GM12878 (cell line): Measurements from ENCODE around the gene WNK2. TPM values are rescaled to one million over a fixed set of nuclear protein-coding genes. Genes with fewer than 3 reads are reported as not detected.
"Not testable (repeated sequence)": the region's sequence is repeated elsewhere in the genome, so short reads cannot be mapped to it uniquely, and the experiment has no call there.

Experiments used
- ATAC-seq: fragments of 200-7000 bp; cut with Tn5 transposase; 3 replicates; pipeline ENCODE4 v1.9.1; 2020; ENCODE audit warnings: mild to moderate bottlenecking, moderate library complexity
- BruUV-seq: library from RNA; stranded (reverse); fragments of 400-500 nt; replicated peaks from 2 replicates; lab custom pipeline; 2021; lab: Mats Ljungman, UMichigan
- CTCF ChIA-PET: fragments of 300-600 bp; sonication (Branson Sonifier 250); formaldehyde crosslinking; extraction: SDS; loops from one replicate; lab custom pipeline; 2021; ENCODE audit warnings: inconsistent platforms; lab: Yijun Ruan, JAX
- POLR2A ChIA-PET: fragments of 350-600 bp; formaldehyde crosslinking; extraction: SDS; loops from one replicate; lab custom pipeline; 2021; ENCODE audit warnings: inconsistent platforms; lab: Charles Lee
- RAD21 ChIA-PET: fragments of 300-600 bp; sonication (Branson Sonifier 250); formaldehyde crosslinking; loops from one replicate; lab custom pipeline; 2023; ENCODE audit warnings: antibody characterized with exemption; ENCODE audit not compliant: unreplicated experiment; lab: Charles Lee
- SMC1A ChIA-PET: fragments of 300-600 bp; sonication (Branson Sonifier 250); formaldehyde crosslinking; loops from one replicate; lab custom pipeline; 2023; ENCODE audit not compliant: unreplicated experiment, uncharacterized antibody; lab: Charles Lee
- DNase-seq: peaks from one replicate; pipeline ENCODE4 v3.0.0-alpha.2; 2011; ENCODE audit warnings: low read depth, low spot score
- FAIRE-seq: peaks from 3 replicates; lab custom pipeline; 2011; peaks lifted over from hg19 to GRCh38; lab: Jason Lieb, UNC
- H2AFZ ChIP-seq: 2 replicates; pipeline ENCODE4 v1.6.0; 2011; ENCODE audit warnings: low read depth, low read length, control low read depth; ENCODE audit not compliant: control insufficient read depth
- H3K27ac ChIP-seq: 2 replicates; pipeline ENCODE4 v1.5.1; 2011; ENCODE audit warnings: control low read depth; ENCODE audit not compliant: control insufficient read depth, insufficient read depth
- H3K27me3 ChIP-seq, 2 experiments: replicated peaks in 1 of 2; 2 replicates each; pipeline versions ENCODE4 v1.6.0 to v1.6.1; 2011; ENCODE audit warnings: low read length in 1 of 2; ENCODE audit not compliant: control insufficient read depth in 2 of 2, insufficient read depth in 2 of 2
- H3K36me3 ChIP-seq, 2 experiments: 2 replicates each; pipeline ENCODE4 v1.5.1; 2011; ENCODE audit warnings: low read length in 1 of 2; ENCODE audit not compliant: control insufficient read depth in 2 of 2, insufficient read depth in 2 of 2
- H3K4me1 ChIP-seq: 2 replicates; pipeline ENCODE4 v1.6.1; 2011; ENCODE audit warnings: mild to moderate bottlenecking, low read length, moderate library complexity, mixed read lengths; ENCODE audit not compliant: control insufficient read depth, insufficient read depth
- H3K4me2 ChIP-seq: 2 replicates; pipeline ENCODE4 v1.6.0; 2011; ENCODE audit warnings: control low read depth; ENCODE audit not compliant: control insufficient read depth, insufficient read depth
- H3K4me3 ChIP-seq: fragments of 200-600 bp; sonication (generic); 2 replicates; pipeline ENCODE4 v1.5.1; 2016
- H3K79me2 ChIP-seq: 2 replicates; pipeline ENCODE4 v1.6.0; 2011; ENCODE audit warnings: low read length; ENCODE audit not compliant: control insufficient read depth, insufficient read depth
- H3K9ac ChIP-seq: 2 replicates; pipeline ENCODE4 v1.8.0; 2011; ENCODE audit warnings: low read length, control low read depth, mixed read lengths; ENCODE audit not compliant: control insufficient read depth, insufficient read depth
- H3K9me3 ChIP-seq: replicated peaks from 3 replicates; pipeline ENCODE4 v1.5.1; 2011; ENCODE audit warnings: mild to moderate bottlenecking, low read length; ENCODE audit not compliant: control insufficient read depth, insufficient read depth
- H4K20me1 ChIP-seq: 2 replicates; pipeline ENCODE4 v1.6.0; 2011; ENCODE audit not compliant: control insufficient read depth, insufficient read depth
- CBFB ChIP-seq: IDR thresholded peaks from 2 replicates; pipeline ENCODE4 v1.6.1; 2016; ENCODE audit warnings: antibody characterized with exemption, low read depth
- MEF2A ChIP-seq: IDR thresholded peaks from 2 replicates; pipeline ENCODE4 v1.6.1; 2011; ENCODE audit warnings: low read depth, mild to moderate bottlenecking, low read length, moderate library complexity; ENCODE audit not compliant: insufficient read depth
- PAX5 ChIP-seq: IDR thresholded peaks from 2 replicates; pipeline ENCODE4 v1.6.1; 2011; ENCODE audit warnings: low read depth, low read length, borderline replicate concordance
- PAX8 ChIP-seq: fragments of 450-650 bp; IDR thresholded peaks from 2 replicates; pipeline ENCODE4 v1.6.1; 2017; ENCODE audit warnings: mild to moderate bottlenecking, moderate library complexity
- RAD21 ChIP-seq: IDR thresholded peaks from 2 replicates; pipeline ENCODE4 v1.6.1; 2011; ENCODE audit warnings: mild to moderate bottlenecking, low read depth, low read length, moderate library complexity; ENCODE audit not compliant: insufficient read depth
- SMARCA5 ChIP-seq: fragments of 450-650 bp; IDR thresholded peaks from 2 replicates; pipeline ENCODE4 v1.6.1; 2017; ENCODE audit warnings: mild to moderate bottlenecking
- SUPT20H ChIP-seq: IDR thresholded peaks from 2 replicates; pipeline ENCODE4 v1.6.1; 2011; ENCODE audit warnings: low read depth, mild to moderate bottlenecking, low read length, moderate library complexity, borderline replicate concordance; ENCODE audit not compliant: control insufficient read depth
- TCF12 ChIP-seq: IDR thresholded peaks from 2 replicates; pipeline ENCODE4 v1.6.1; 2011; ENCODE audit warnings: low read depth, mild to moderate bottlenecking, low read length
- WGBS: methylation state at CpG from one replicate; pipeline ENCODE4 v1.1.6; 2016; ENCODE audit warnings: low lambda C conversion rate; ENCODE audit not compliant: insufficient replicate concordance, insufficient coverage; ENCODE audit errors: missing lambda C conversion rate; 5-methylcytosine and 5-hydroxymethylcytosine counted together
- in situ Hi-C: fragments of 300-500 bp; cut with MboI; formaldehyde crosslinking; loops from 9 replicates; pipeline ENCODE4 v1.14.3; 2018; ENCODE audit warnings: mixed read lengths
- intact Hi-C: fragments of 100-400 bp; cut with micrococcal nuclease; formaldehyde crosslinking; loops from one replicate; pipeline ENCODE4 v1.14.2; 2022; ENCODE audit not compliant: unreplicated experiment
- polyA plus RNA-seq, 11 experiments: library from polyadenylated mRNA; depleted of rRNA in 4 of 11; unstranded in 6 of 11; stranded (reverse) in 5 of 11; fragments of >200 nt; fragmentation: Nextera tagmentation in 4 of 11; fragmentation: Illumina TruSeq in 1 of 11; extraction: Ambion mirVana in 4 of 11; extraction: Trizol in 1 of 11; gene quantifications; 1 replicate in 1 of 11; 2 replicates in 10 of 11; pipeline versions ENCODE4 v1.2.1 to v1.2.3, GENCODE V29; 2011 to 2016; ENCODE audit warnings: inconsistent platforms in 2 of 11, missing spikeins in 2 of 11, low read depth in 1 of 11
- total RNA-seq, 4 experiments: library from RNA; depleted of rRNA in 3 of 4; stranded (reverse); fragments of >200 nt in 3 of 4; fragmentation: Illumina TruSeq in 1 of 4; extraction: Trizol in 1 of 4; gene quantifications; 2 replicates each; pipeline versions ENCODE4 v1.2.1 to v1.2.3, GENCODE V29; 2013 to 2021
- TF ChIP-seq, protein P1 (sequence below): IDR thresholded peaks from 2 replicates; pipeline ENCODE4 v1.6.1; 2012; ENCODE audit warnings: improper control_type of control experiment, low read depth, low read length; ENCODE audit not compliant: insufficient replicate concordance
- TF ChIP-seq, protein P2 (sequence below): IDR thresholded peaks from 2 replicates; pipeline ENCODE4 v1.6.1; 2012; ENCODE audit warnings: low read depth, low read length, improper control_type of control experiment

Gene WNK2
- total and polyA plus RNA-seq, 10 of the 15 experiments (the other 5 are each of a cell fraction or from before 2014, with no cell fraction given): 0.15 TPM; not detected in 9

DNA sequence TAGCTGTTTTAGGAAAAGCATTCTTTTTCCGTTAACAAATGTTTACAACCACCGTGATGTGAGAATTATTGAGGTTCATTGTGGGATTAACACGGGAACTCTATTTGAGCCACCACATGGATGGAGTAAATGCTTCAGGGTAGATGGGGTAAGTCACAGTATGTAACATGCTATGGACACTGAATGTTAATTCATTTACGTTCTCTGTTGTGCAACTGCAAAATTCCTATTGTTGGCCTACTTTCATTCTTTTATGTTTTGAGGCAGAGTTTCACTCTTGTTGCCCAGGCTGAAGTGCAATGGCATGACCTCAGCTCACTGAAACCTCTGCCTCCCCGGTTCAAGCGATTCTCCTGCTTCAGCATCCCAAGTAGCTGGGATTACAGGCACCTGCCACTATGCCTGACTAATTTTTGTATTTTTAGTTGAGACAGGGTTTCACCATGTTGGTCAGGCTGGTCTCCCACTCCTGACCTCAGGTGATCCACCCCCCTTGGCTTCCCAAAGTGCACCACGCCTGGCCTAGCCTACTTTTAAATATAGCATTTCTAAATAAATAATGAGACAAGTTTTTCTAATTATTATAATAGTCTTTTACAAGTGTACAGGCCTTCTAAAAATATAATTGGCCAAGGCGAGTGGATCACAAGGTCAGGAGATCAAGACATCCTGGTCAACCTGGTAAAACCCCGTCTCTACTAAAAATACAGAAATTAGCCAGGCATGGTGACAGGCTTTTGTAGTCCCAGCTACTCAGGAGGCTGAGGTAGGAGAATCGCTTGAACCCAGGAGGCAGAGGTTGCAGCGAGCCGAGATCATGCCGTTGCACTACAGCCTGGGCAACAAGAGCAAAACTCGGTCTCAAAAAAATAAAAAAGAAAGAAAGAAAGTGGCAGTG, 169.7 kb downstream of the WNK2 start:
- not testable (repeated sequence) for H3K4me2 ChIP-seq, ATAC-seq

DNA sequence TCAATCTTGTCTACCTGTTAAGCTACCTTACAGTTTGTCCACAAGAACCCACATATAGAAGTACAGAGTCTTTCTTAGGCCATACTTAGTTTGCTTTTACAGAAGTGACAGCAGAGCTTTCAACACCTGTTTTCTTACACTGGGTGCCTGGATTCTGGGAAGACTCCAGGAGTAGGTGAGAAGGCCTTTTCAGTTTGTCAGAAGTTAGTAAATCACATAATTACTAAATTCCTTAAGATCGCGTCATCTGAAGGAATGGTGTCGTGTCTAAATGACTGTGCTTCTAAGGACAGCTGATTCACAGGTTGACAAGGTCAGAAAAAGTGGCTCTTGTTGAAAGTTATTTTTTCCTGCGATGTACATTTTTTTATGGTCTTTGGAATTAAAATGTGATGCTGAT, 170.5 kb downstream of the WNK2 start:
- no peak for ATAC-seq
- no peak overlapping the region for H3K9ac ChIP-seq
- 74% methylated on average over 4 of the region's 4 CpGs for WGBS
- ChIA-PET RAD21 (no interaction called here), POLR2A (no interaction called here), CTCF (no interaction called here), SMC1A (no interaction called here)
- no peak for FAIRE-seq
- H3K9me3 ChIP-seq: no peaks in the 10 kb centered on the region
- H3K4me3 ChIP-seq: no peak overlapping the region
- no peaks in the 10 kb centered on the region for H3K79me2 ChIP-seq
- no TSS peak for BruUV-seq
- H3K36me3 ChIP-seq: no peaks in the 10 kb centered on the region
- H3K27ac ChIP-seq: no peak overlapping the region
- H3K4me2 ChIP-seq: no peak overlapping the region
- no peak for DNase-seq
- H3K27me3 ChIP-seq: no peaks in the 10 kb centered on the region
- no peaks in the 10 kb centered on the region for H3K4me1 ChIP-seq
- intact Hi-C loops (no loop called here), in situ Hi-C loops (no loop called here)
- H4K20me1 ChIP-seq: no peaks in the 10 kb centered on the region
- H2AFZ ChIP-seq: no peak overlapping the region
- no peak for TF ChIP-seq MEF2A
- no peak for TF ChIP-seq SUPT20H
- TF ChIP-seq PAX5: no peak
- TF ChIP-seq RAD21: no peak
- TF ChIP-seq, protein P1, sequence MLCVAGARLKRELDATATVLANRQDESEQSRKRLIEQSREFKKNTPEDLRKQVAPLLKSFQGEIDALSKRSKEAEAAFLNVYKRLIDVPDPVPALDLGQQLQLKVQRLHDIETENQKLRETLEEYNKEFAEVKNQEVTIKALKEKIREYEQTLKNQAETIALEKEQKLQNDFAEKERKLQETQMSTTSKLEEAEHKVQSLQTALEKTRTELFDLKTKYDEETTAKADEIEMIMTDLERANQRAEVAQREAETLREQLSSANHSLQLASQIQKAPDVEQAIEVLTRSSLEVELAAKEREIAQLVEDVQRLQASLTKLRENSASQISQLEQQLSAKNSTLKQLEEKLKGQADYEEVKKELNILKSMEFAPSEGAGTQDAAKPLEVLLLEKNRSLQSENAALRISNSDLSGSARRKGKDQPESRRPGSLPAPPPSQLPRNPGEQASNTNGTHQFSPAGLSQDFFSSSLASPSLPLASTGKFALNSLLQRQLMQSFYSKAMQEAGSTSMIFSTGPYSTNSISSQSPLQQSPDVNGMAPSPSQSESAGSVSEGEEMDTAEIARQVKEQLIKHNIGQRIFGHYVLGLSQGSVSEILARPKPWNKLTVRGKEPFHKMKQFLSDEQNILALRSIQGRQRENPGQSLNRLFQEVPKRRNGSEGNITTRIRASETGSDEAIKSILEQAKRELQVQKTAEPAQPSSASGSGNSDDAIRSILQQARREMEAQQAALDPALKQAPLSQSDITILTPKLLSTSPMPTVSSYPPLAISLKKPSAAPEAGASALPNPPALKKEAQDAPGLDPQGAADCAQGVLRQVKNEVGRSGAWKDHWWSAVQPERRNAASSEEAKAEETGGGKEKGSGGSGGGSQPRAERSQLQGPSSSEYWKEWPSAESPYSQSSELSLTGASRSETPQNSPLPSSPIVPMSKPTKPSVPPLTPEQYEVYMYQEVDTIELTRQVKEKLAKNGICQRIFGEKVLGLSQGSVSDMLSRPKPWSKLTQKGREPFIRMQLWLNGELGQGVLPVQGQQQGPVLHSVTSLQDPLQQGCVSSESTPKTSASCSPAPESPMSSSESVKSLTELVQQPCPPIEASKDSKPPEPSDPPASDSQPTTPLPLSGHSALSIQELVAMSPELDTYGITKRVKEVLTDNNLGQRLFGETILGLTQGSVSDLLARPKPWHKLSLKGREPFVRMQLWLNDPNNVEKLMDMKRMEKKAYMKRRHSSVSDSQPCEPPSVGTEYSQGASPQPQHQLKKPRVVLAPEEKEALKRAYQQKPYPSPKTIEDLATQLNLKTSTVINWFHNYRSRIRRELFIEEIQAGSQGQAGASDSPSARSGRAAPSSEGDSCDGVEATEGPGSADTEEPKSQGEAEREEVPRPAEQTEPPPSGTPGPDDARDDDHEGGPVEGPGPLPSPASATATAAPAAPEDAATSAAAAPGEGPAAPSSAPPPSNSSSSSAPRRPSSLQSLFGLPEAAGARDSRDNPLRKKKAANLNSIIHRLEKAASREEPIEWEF: no peak
- TF ChIP-seq TCF12: no peak
- TF ChIP-seq CBFB: no peak
- TF ChIP-seq SMARCA5: no peak
- no peak for TF ChIP-seq PAX8
- TF ChIP-seq, protein P2, sequence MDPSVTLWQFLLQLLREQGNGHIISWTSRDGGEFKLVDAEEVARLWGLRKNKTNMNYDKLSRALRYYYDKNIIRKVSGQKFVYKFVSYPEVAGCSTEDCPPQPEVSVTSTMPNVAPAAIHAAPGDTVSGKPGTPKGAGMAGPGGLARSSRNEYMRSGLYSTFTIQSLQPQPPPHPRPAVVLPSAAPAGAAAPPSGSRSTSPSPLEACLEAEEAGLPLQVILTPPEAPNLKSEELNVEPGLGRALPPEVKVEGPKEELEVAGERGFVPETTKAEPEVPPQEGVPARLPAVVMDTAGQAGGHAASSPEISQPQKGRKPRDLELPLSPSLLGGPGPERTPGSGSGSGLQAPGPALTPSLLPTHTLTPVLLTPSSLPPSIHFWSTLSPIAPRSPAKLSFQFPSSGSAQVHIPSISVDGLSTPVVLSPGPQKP: no peak

More for the DNA sequence above, 169.7 kb downstream of the WNK2 start:
- in situ Hi-C loops, H3K27me3 ChIP-seq, H3K9me3 ChIP-seq, H3K4me1 ChIP-seq, FAIRE-seq, H3K36me3 ChIP-seq, H3K79me2 ChIP-seq, RAD21 ChIA-PET, DNase-seq, BruUV-seq, H2AFZ ChIP-seq, CTCF ChIA-PET, H3K27ac ChIP-seq, H4K20me1 ChIP-seq, H3K4me3 ChIP-seq, SMC1A ChIA-PET, POLR2A ChIA-PET, intact Hi-C loops, H3K9ac ChIP-seq: not testable (repeated sequence)
- 55% methylated on average over 14 of the region's 14 CpGs for WGBS
